ENCODE results near the gene SURF4. TPM values are rescaled to one million over a fixed set of nuclear protein-coding genes. Genes with fewer than 3 reads are reported as not detected.

SURF4 gene
- total and polyA plus RNA-seq, 4 donors, result 142 to 386 (median 217) TPM

DNA sequence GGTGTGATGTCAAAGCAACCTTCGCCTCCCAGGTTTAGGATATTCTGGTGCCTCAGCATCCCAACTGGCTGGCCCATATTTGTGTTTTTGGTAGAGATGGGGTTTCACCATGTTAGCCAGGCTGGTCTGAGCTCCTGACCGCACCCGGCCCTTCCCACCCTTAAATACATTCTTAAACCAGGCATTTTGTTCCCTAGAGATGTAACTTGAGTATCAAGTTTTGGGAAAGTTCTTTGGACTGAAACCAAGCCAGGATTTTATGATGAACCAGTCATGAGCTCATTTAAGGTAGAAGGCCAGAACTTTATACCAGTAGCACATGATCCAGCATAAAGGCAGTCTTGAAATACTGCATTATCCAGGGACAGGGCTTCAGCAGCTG lies 24.3 kb downstream of the SURF4 start:
- peaks cover 10 to 38% (median 26%) of the 10 kb centered on the region in 4 donors for H3K4me1 ChIP-seq (ENCODE audit: control insufficient read depth in 4 of 4, insufficient read depth in 4 of 4, low read length in 3 of 4)
- WGBS, result 98% methylated on average over 3 of the region's 3 CpGs
- DNase-seq (ENCODE audit: low spot score), result no peak
- H3K36me3 ChIP-seq (ENCODE audit: control insufficient read depth in 4 of 4, insufficient read depth in 3 of 4, low read depth in 1 of 4, low read length in 3 of 4), result peaks cover 6 to 41% (median 24%) of the 10 kb centered on the region in 4 donors
- H3K9me3 ChIP-seq (ENCODE audit: control insufficient read depth in 4 of 4, low read length in 3 of 4), result no peaks in the 10 kb centered on the region
- TF ChIP-seq TAF1 (conservative IDR thresholded peaks at IDR 0.05) (no peak), YY1 (IDR thresholded peaks at IDR 0.05) (no peak), SP1 (IDR thresholded peaks at IDR 0.05) (no peak), RXRA (IDR thresholded peaks at IDR 0.05) (no peak), FOXA2 (IDR thresholded peaks at IDR 0.05) (no peak), RAD21 (IDR thresholded peaks at IDR 0.05) (no peak), EGR1 (IDR thresholded peaks at IDR 0.05; ENCODE audit: low read depth in 2 of 2) (no peak), JUND (IDR thresholded peaks at IDR 0.05) (no peak), FOXA1 (IDR thresholded peaks at IDR 0.05) (no peak)
- TF ChIP-seq, protein P1, sequence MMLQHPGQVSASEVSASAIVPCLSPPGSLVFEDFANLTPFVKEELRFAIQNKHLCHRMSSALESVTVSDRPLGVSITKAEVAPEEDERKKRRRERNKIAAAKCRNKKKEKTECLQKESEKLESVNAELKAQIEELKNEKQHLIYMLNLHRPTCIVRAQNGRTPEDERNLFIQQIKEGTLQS (IDR thresholded peaks at IDR 0.05), result no peak
- TF ChIP-seq, protein P2, sequence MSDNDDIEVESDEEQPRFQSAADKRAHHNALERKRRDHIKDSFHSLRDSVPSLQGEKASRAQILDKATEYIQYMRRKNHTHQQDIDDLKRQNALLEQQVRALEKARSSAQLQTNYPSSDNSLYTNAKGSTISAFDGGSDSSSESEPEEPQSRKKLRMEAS (IDR thresholded peaks at IDR 0.05), result no peak
- TF ChIP-seq, protein P3, sequence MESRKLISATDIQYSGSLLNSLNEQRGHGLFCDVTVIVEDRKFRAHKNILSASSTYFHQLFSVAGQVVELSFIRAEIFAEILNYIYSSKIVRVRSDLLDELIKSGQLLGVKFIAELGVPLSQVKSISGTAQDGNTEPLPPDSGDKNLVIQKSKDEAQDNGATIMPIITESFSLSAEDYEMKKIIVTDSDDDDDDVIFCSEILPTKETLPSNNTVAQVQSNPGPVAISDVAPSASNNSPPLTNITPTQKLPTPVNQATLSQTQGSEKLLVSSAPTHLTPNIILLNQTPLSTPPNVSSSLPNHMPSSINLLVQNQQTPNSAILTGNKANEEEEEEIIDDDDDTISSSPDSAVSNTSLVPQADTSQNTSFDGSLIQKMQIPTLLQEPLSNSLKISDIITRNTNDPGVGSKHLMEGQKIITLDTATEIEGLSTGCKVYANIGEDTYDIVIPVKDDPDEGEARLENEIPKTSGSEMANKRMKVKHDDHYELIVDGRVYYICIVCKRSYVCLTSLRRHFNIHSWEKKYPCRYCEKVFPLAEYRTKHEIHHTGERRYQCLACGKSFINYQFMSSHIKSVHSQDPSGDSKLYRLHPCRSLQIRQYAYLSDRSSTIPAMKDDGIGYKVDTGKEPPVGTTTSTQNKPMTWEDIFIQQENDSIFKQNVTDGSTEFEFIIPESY (IDR thresholded peaks at IDR 0.05), result no peak
- no peaks in the 10 kb centered on the region for H3K27me3 ChIP-seq (ENCODE audit: control insufficient read depth in 4 of 4, insufficient read depth in 4 of 4, low read length in 3 of 4)
- H3K27ac ChIP-seq (ENCODE audit: low read depth in 1 of 2, low read length in 2 of 2), result no peak overlapping the region
- no peak overlapping the region for H3K4me3 ChIP-seq (ENCODE audit: low read depth in 1 of 3, low read length in 3 of 3)
- H3K9ac ChIP-seq (ENCODE audit: low read depth in 1 of 2, low read length in 2 of 2), result no peak overlapping the region

DNA sequence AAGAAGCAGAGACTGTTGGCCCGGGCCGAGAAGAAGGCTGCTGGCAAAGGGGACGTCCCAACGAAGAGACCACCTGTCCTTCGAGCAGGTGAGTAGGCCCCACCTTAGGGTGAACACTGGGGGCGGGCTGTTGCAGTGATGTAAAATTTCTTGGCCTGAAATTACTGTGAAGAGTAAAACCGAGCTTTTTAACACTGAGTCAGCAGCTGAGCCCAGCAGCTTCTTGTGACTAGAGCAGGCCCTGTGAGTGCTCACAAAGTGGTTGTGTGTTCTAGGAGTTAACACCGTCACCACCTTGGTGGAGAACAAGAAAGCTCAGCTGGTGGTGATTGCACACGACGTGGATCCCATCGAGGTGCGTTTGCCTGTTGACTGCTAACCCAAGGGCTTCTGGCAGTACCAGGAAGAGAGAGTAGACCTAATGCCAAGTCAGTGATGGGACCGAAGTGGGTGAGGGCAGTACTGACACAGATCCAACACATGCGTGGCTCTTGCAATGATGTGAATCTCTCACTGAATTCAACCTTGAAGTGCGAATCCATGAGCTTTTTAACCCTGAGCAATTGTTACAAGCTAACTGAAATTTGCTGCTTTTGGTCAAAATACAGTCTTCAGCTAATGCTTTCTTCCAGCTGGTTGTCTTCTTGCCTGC lies 25.8 kb downstream of the SURF4 start:
- H3K4me1 ChIP-seq (ENCODE audit: control insufficient read depth in 4 of 4, insufficient read depth in 4 of 4, low read length in 3 of 4), result peaks cover 10 to 30% (median 20%) of the 10 kb centered on the region in 4 donors
- H3K9ac ChIP-seq (ENCODE audit: low read depth in 1 of 2, low read length in 2 of 2), result no peak overlapping the region
- no peak for DNase-seq (ENCODE audit: low spot score)
- TF ChIP-seq GABPA (IDR thresholded peaks at IDR 0.05 in 1 of 2, conservative IDR thresholded peaks at IDR 0.05 in 1 of 2), result no peak
- no peak for TF ChIP-seq TAF1 (conservative IDR thresholded peaks at IDR 0.05)
- TF ChIP-seq, protein P4, sequence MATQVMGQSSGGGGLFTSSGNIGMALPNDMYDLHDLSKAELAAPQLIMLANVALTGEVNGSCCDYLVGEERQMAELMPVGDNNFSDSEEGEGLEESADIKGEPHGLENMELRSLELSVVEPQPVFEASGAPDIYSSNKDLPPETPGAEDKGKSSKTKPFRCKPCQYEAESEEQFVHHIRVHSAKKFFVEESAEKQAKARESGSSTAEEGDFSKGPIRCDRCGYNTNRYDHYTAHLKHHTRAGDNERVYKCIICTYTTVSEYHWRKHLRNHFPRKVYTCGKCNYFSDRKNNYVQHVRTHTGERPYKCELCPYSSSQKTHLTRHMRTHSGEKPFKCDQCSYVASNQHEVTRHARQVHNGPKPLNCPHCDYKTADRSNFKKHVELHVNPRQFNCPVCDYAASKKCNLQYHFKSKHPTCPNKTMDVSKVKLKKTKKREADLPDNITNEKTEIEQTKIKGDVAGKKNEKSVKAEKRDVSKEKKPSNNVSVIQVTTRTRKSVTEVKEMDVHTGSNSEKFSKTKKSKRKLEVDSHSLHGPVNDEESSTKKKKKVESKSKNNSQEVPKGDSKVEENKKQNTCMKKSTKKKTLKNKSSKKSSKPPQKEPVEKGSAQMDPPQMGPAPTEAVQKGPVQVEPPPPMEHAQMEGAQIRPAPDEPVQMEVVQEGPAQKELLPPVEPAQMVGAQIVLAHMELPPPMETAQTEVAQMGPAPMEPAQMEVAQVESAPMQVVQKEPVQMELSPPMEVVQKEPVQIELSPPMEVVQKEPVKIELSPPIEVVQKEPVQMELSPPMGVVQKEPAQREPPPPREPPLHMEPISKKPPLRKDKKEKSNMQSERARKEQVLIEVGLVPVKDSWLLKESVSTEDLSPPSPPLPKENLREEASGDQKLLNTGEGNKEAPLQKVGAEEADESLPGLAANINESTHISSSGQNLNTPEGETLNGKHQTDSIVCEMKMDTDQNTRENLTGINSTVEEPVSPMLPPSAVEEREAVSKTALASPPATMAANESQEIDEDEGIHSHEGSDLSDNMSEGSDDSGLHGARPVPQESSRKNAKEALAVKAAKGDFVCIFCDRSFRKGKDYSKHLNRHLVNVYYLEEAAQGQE (IDR thresholded peaks at IDR 0.05), result no peak
- no peak for TF ChIP-seq HNF4G (IDR thresholded peaks at IDR 0.05)
- TF ChIP-seq SP1 (IDR thresholded peaks at IDR 0.05), result no peak
- TF ChIP-seq, protein P3 (IDR thresholded peaks at IDR 0.05), result no peak
- TF ChIP-seq, protein P5, sequence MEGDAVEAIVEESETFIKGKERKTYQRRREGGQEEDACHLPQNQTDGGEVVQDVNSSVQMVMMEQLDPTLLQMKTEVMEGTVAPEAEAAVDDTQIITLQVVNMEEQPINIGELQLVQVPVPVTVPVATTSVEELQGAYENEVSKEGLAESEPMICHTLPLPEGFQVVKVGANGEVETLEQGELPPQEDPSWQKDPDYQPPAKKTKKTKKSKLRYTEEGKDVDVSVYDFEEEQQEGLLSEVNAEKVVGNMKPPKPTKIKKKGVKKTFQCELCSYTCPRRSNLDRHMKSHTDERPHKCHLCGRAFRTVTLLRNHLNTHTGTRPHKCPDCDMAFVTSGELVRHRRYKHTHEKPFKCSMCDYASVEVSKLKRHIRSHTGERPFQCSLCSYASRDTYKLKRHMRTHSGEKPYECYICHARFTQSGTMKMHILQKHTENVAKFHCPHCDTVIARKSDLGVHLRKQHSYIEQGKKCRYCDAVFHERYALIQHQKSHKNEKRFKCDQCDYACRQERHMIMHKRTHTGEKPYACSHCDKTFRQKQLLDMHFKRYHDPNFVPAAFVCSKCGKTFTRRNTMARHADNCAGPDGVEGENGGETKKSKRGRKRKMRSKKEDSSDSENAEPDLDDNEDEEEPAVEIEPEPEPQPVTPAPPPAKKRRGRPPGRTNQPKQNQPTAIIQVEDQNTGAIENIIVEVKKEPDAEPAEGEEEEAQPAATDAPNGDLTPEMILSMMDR (IDR thresholded peaks at IDR 0.05; ENCODE audit: low read depth, low read length, missing input control), result no peak
- no peak for TF ChIP-seq HNF4A (conservative IDR thresholded peaks at IDR 0.05)
- no peak for TF ChIP-seq FOXA2 (IDR thresholded peaks at IDR 0.05)
- no peak for TF ChIP-seq JUND (IDR thresholded peaks at IDR 0.05)
- no peak for TF ChIP-seq FOXA1 (IDR thresholded peaks at IDR 0.05)
- TF ChIP-seq YY1 (IDR thresholded peaks at IDR 0.05), result no peak
- no peak for TF ChIP-seq EGR1 (IDR thresholded peaks at IDR 0.05; ENCODE audit: low read depth in 2 of 2)
- TF ChIP-seq, protein P1 (IDR thresholded peaks at IDR 0.05), result no peak
- TF ChIP-seq NR2F2 (IDR thresholded peaks at IDR 0.05), result no peak
- no peak for TF ChIP-seq RXRA (IDR thresholded peaks at IDR 0.05)
- TF ChIP-seq, protein P2 (IDR thresholded peaks at IDR 0.05), result no peak
- TF ChIP-seq RAD21 (IDR thresholded peaks at IDR 0.05), result no peak
- no peaks in the 10 kb centered on the region for H3K9me3 ChIP-seq (ENCODE audit: control insufficient read depth in 4 of 4, low read length in 3 of 4)
- H3K27me3 ChIP-seq (ENCODE audit: control insufficient read depth in 4 of 4, insufficient read depth in 4 of 4, low read length in 3 of 4), result no peaks in the 10 kb centered on the region
- no peak overlapping the region for H3K4me3 ChIP-seq (ENCODE audit: low read depth in 1 of 3, low read length in 3 of 3)
- H3K36me3 ChIP-seq (ENCODE audit: control insufficient read depth in 4 of 4, insufficient read depth in 3 of 4, low read depth in 1 of 4, low read length in 3 of 4), result peaks cover 6 to 44% (median 24%) of the 10 kb centered on the region in 4 donors
- H3K27ac ChIP-seq (ENCODE audit: low read depth in 1 of 2, low read length in 2 of 2), result no peak overlapping the region
- 87% methylated on average over 15 of the region's 15 CpGs for WGBS
